DOHH2 (cell line): Measurements from ENCODE around the gene SUCLG1.
"Not testable (repeated sequence)": the region's sequence is repeated elsewhere in the genome, so short reads cannot be mapped to it uniquely, and the experiment has no call there.

Experiments
- H3F3A ChIP-seq: fragments of 200-600 bp; sonication (generic), shearing (Covaris generic); 2 replicates; pipeline ENCODE4 v1.6.0; 2016; ENCODE audit warnings: antibody characterized with exemption, mild to moderate bottlenecking; ENCODE audit not compliant: control insufficient read depth, insufficient read depth
- H3K27ac ChIP-seq: fragments of 200-600 bp; sonication (generic); 2 replicates; pipeline ENCODE4 v1.5.1; 2014; ENCODE audit warnings: low read depth, mild to moderate bottlenecking, low read length, moderate library complexity
- H3K27me3 ChIP-seq: fragments of 200-600 bp; sonication (generic); 2 replicates; pipeline ENCODE4 v1.6.1; 2014; ENCODE audit warnings: mild to moderate bottlenecking, low read length, mixed read lengths; ENCODE audit not compliant: control insufficient read depth
- H3K36me3 ChIP-seq: fragments of 200-600 bp; sonication (generic); 2 replicates; pipeline ENCODE4 v1.6.1; 2014; ENCODE audit warnings: mild to moderate bottlenecking, low read length, moderate library complexity, mixed read lengths; ENCODE audit not compliant: control insufficient read depth
- H3K4me1 ChIP-seq: fragments of 200-600 bp; sonication (generic); 2 replicates; pipeline ENCODE4 v1.6.1; 2014; ENCODE audit warnings: mild to moderate bottlenecking, low read length, mixed read lengths; ENCODE audit not compliant: control insufficient read depth
- H3K4me2 ChIP-seq: fragments of 200-600 bp; sonication (generic); 2 replicates; pipeline ENCODE4 v1.6.0; 2014; ENCODE audit warnings: mild to moderate bottlenecking, low read length, moderate library complexity
- H3K4me3 ChIP-seq: fragments of 200-600 bp; sonication (generic); 2 replicates; pipeline ENCODE4 v1.5.1; 2014; ENCODE audit warnings: mild to moderate bottlenecking, low read length, mixed read lengths
- H3K79me2 ChIP-seq: fragments of 200-600 bp; sonication (generic); 2 replicates; pipeline ENCODE4 v1.6.1; 2014; ENCODE audit warnings: mild to moderate bottlenecking, low read length, mixed read lengths; ENCODE audit not compliant: control insufficient read depth
- H3K9me2 ChIP-seq: fragments of 200-600 bp; sonication (generic); replicated peaks from 2 replicates; pipeline ENCODE4 v1.6.1; 2014; ENCODE audit warnings: mild to moderate bottlenecking, low read length, mixed read lengths; ENCODE audit not compliant: control insufficient read depth
- H3K9me3 ChIP-seq: fragments of 200-600 bp; sonication (generic); 2 replicates; pipeline ENCODE4 v1.6.1; 2014; ENCODE audit warnings: antibody characterized with exemption, low read length, mixed read lengths; ENCODE audit not compliant: control insufficient read depth, insufficient read depth
- H4K20me1 ChIP-seq: fragments of 200-600 bp; sonication (generic); 2 replicates; pipeline ENCODE4 v1.6.0; 2014; ENCODE audit warnings: low read depth, mild to moderate bottlenecking, antibody characterized with exemption, low read length, moderate library complexity; ENCODE audit not compliant: control insufficient read depth, insufficient read depth
- CTCF ChIP-seq: fragments of 200-600 bp; sonication (generic); IDR thresholded peaks from one replicate; pipeline ENCODE4 v1.5.1; 2014; ENCODE audit warnings: antibody characterized with exemption, mild to moderate bottlenecking, low read depth, low read length; ENCODE audit not compliant: poor library complexity, severe bottlenecking
- EZH2phosphoT487 ChIP-seq: fragments of 200-600 bp; sonication (generic); IDR thresholded peaks from 2 replicates; pipeline ENCODE4 v1.6.1; 2017; ENCODE audit warnings: borderline replicate concordance, mild to moderate bottlenecking, antibody characterized with exemption, low read length, moderate library complexity, mixed read lengths

SUCLG1 gene

DNA sequence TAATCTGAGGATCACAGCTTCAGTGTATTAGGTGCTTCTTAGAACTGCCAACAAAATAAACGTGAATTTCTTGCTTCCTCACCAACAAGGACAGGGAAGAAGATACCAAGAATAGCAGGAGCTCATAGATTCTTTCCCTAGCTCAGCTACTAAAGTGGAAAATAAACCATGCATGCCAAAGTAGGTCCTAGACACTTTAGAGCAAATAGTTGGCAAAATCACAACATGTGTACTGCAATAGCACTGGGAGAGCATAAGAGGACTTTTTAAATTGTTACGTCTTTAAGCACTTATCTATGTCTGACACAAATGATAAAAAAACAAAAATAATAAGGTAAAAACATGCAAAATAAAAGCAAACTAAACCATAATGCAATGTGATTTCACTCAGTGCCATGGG lies 49.5 kb downstream of the SUCLG1 start:
- Histone ChIP-seq H3K79me2 (no peaks in the 10 kb centered on the region), H4K20me1 (no peaks in the 10 kb centered on the region), H3K4me1 (no peaks in the 10 kb centered on the region), H3K36me3 (no peaks in the 10 kb centered on the region), H3K27me3 (peaks cover 4% of the 10 kb centered on the region; the same call in 1 of the 2 replicates), H3K9me3 (no peaks in the 10 kb centered on the region), H3F3A (no peaks in the 10 kb centered on the region), H3K4me2 (no peak overlapping the region), H3K27ac (no peak overlapping the region), H3K9me2 (no peaks in the 10 kb centered on the region), H3K4me3 (no peak overlapping the region)
- TF ChIP-seq CTCF (no peak), EZH2phosphoT487 (no peak)

- H3K4me1 ChIP-seq, H3K4me2 ChIP-seq, H3K4me3 ChIP-seq, H3K9me2 ChIP-seq, H3F3A ChIP-seq, H3K79me2 ChIP-seq, H3K27ac ChIP-seq, H3K27me3 ChIP-seq, H4K20me1 ChIP-seq, H3K36me3 ChIP-seq, H3K9me3 ChIP-seq: not testable (repeated sequence)
Observed at GRCh38 chr2:84402111-84402510, 57.0 kb downstream of the SUCLG1 start.

DNA sequence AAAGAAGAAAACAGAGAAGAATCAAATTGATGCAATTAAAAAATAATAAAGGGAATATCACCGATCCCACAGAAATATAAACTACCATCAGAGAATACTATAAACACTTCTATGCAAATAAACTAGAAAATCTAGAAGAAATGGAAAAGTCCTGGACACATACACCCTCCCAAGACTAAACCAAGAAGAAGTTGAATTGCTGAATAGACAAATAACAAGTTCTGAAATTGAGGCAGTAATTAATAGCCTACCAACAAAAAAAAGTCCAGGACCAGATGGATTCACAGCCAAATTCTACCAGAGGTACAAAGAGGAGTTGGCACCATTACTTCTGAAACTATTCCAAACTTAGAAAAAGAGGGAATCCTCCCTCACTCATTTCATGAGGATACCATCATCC lies 59.2 kb downstream of the SUCLG1 start:
- H3F3A ChIP-seq, H3K27me3 ChIP-seq, H3K9me3 ChIP-seq, H3K4me3 ChIP-seq, H3K9me2 ChIP-seq, H3K4me2 ChIP-seq, H3K36me3 ChIP-seq, H3K27ac ChIP-seq, H4K20me1 ChIP-seq, H3K79me2 ChIP-seq, H3K4me1 ChIP-seq: not testable (repeated sequence)

DNA sequence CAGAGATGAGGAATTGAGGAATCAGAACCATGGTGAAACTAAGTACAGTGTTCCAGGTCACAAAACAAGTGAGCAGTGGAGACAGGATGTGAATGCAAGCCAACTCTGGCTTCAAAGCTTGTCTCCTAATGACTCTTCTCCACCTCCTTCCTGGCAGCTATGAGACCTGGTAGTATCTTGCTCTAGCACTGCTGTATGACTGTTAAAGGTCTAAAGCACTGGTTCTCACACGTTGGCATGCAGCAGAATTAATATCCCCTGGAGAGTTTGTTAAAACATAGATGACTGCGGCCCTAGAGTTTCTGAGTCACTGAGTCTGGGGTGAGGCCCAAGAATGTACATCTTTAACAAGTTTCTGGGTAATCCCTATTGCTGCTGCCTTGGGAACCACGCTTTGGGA lies 63.3 kb downstream of the SUCLG1 start:
- no peak overlapping the region for H3K4me2 ChIP-seq
- no peaks in the 10 kb centered on the region for H4K20me1 ChIP-seq
- H3K9me2 ChIP-seq = no peaks in the 10 kb centered on the region

More for the DNA sequence above, 63.3 kb downstream of the SUCLG1 start:
- Histone ChIP-seq H3K27me3 (0 out of 2 replicates have a peak, but pooled peaks cover 3% of the 10 kb centered on the region), H3K9me3 (no peaks in the 10 kb centered on the region), H3K36me3 (no peaks in the 10 kb centered on the region), H3K4me1 (no peaks in the 10 kb centered on the region), H3K4me3 (no peak overlapping the region), H3K79me2 (no peaks in the 10 kb centered on the region), H3K27ac (no peak overlapping the region), H3F3A (no peaks in the 10 kb centered on the region)
- TF ChIP-seq EZH2phosphoT487 (no peak), CTCF (no peak)
